ENCODE data around the gene AMPD2. TPM values are rescaled to one million over a fixed set of nuclear protein-coding genes. Genes with fewer than 3 reads are reported as not detected.

The AMPD2 gene
- total and polyA plus RNA-seq, 2 donors (not counting 3 experiments of a cell fraction or from before 2014, with no cell fraction given), result 69.4 TPM

GRCh38 chr1:109657395-109657794 lies 37.8 kb downstream of the AMPD2 start:
- no TSS peak for BruUV-seq (replicated peaks)
- FAIRE-seq (no peak), DNase-seq (ENCODE audit: low read depth, low spot score) (no peak)
- Histone ChIP-seq H3K36me3 (ENCODE audit: control insufficient read depth in 2 of 2, extremely low read depth in 1 of 2, insufficient read depth in 2 of 2, low read length in 2 of 2) (no peaks in the 10 kb centered on the region), H3K9ac (replicated peaks; ENCODE audit: extremely low read depth, insufficient read depth, low read length) (no peak overlapping the region), H4K20me1 (replicated peaks; ENCODE audit: control insufficient read depth, extremely low read depth, insufficient read depth, low read length) (no peaks in the 10 kb centered on the region), H3K9me3 (replicated peaks; ENCODE audit: control insufficient read depth, insufficient read depth, low read length) (no peaks in the 10 kb centered on the region), H3K79me2 (ENCODE audit: control insufficient read depth, insufficient read depth, low read length) (no peaks in the 10 kb centered on the region), H3K4me3 (replicated peaks in 1 of 3; ENCODE audit: insufficient read depth in 1 of 3, low read depth in 1 of 3, low read length in 3 of 3) (no peak overlapping the region), H3K4me1 (ENCODE audit: control insufficient read depth, extremely low read depth, insufficient read depth, low read length) (peaks cover 9% of the 10 kb centered on the region), H3K27me3 (ENCODE audit: control insufficient read depth in 2 of 2, insufficient read depth in 2 of 2, low read length in 2 of 2) (peaks cover 2 to 6% of the 10 kb centered on the region in 2 experiments), H3K4me2 (ENCODE audit: insufficient read depth, low read length) (no peak overlapping the region), H3K9me1 (replicated peaks; ENCODE audit: control insufficient read depth, extremely low read depth, insufficient read depth, low read length) (no peaks in the 10 kb centered on the region), H2AFZ (ENCODE audit: low read depth, low read length) (no peak overlapping the region), H3K27ac (ENCODE audit: insufficient read depth, low read depth, low read length) (no peak overlapping the region)
- ChIA-PET CTCF (interaction anchor here (0.8 to 4.3 kb wide), 4 partner anchors 17 to 327 kb away, joined by 3 to 33 read pairs (median 4); partner anchors contain the start of genes AHCYL1 and GSTM1), POLR2A (no interaction called here)
- intact Hi-C loops (cut with micrococcal nuclease), result no loop called here
- TF ChIP-seq FOS (IDR thresholded peaks at IDR 0.05; ENCODE audit: borderline replicate concordance, insufficient read depth, low read length), result no peak
- no peak for TF ChIP-seq GATA2 (IDR thresholded peaks at IDR 0.05; ENCODE audit: insufficient read depth, insufficient read length, low read depth, low read length)
- TF ChIP-seq EZH2 (IDR thresholded peaks at IDR 0.05; ENCODE audit: borderline replicate concordance, low read depth, low read length, severe bottlenecking), result no peak
- TF ChIP-seq JUN (IDR thresholded peaks at IDR 0.05; ENCODE audit: borderline replicate concordance, insufficient read depth, insufficient read length, low read depth), result no peak
- TF ChIP-seq CTCF (IDR thresholded peaks at IDR 0.05; ENCODE audit: extremely low read depth in 1 of 2, insufficient read depth in 1 of 2, low read depth in 1 of 2, low read length in 2 of 2), result no peak
- no peak for TF ChIP-seq MAX (IDR thresholded peaks at IDR 0.05; ENCODE audit: insufficient read depth, insufficient read length)
- TF ChIP-seq MYC (IDR thresholded peaks at IDR 0.05; ENCODE audit: low read depth, low read length), result no peak
- no peak for TF ChIP-seq POLR2AphosphoS5 (IDR thresholded peaks at IDR 0.05; ENCODE audit: insufficient read depth, low read depth, low read length)
- no peak for TF ChIP-seq POLR2A (IDR thresholded peaks at IDR 0.05; ENCODE audit: low read depth, low read length)
- dilution Hi-C loops (cut with MboI; ENCODE audit: extremely low pct_ligation_motif_present, low sequenced_read_pairs), result no loop called here
